H1 (cell line): ENCODE results near the gene BCL2L13.

Experiments
- EP300 ChIP-seq, 2 experiments: IDR thresholded peaks; 1 replicate in 1 of 2; 2 replicates in 1 of 2; pipeline ENCODE4 v1.6.1; 2011 to 2012; ENCODE audit warnings: low read depth in 2 of 2, low read length in 2 of 2, mild to moderate bottlenecking in 2 of 2, borderline replicate concordance in 1 of 2, inconsistent platforms in 1 of 2, moderate library complexity in 1 of 2
- EZH2 ChIP-seq: fragments of 200-600 bp; sonication (generic); IDR thresholded peaks from 2 replicates; pipeline ENCODE4 v1.7.1; 2012; ENCODE audit warnings: low read depth, mild to moderate bottlenecking, moderate library complexity, low read length, inconsistent platforms; ENCODE audit not compliant: severe bottlenecking
- JUN ChIP-seq: IDR thresholded peaks from 2 replicates; pipeline ENCODE4 v1.6.1; 2011; ENCODE audit warnings: low read depth, mild to moderate bottlenecking, improper control_type of control experiment, low read length
- TF ChIP-seq, protein P1 (sequence below), 3 experiments: IDR thresholded peaks; 1 replicate in 2 of 3; 2 replicates in 1 of 3; pipeline versions ENCODE4 v1.5.1 to v1.6.1; 2011; ENCODE audit warnings: low read length in 3 of 3, mild to moderate bottlenecking in 3 of 3, inconsistent platforms in 2 of 3, low read depth in 1 of 3, moderate library complexity in 1 of 3; ENCODE audit not compliant: insufficient read depth in 1 of 3; ENCODE audit errors: control extremely low read depth in 1 of 3

DNA sequence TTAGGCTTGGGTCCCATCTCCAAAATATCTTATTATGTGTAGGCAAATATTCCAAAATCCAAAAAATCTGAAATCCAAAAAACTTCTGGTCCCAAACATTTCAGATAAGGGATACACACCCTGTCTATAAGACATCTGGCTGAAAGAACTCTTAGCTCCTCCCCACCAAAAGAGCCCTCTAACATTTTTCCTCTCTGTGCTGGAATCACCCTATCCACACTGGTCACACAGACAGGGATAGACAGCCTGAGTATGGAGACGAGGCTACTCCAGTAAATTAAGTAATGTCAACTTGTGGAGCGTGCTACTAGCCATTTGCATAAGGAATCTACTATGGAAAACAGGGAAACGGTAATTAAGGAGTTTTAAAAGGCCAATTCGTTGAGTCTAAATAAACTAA lies 34.9 kb upstream of the BCL2L13 start:
- TF ChIP-seq, protein P1, sequence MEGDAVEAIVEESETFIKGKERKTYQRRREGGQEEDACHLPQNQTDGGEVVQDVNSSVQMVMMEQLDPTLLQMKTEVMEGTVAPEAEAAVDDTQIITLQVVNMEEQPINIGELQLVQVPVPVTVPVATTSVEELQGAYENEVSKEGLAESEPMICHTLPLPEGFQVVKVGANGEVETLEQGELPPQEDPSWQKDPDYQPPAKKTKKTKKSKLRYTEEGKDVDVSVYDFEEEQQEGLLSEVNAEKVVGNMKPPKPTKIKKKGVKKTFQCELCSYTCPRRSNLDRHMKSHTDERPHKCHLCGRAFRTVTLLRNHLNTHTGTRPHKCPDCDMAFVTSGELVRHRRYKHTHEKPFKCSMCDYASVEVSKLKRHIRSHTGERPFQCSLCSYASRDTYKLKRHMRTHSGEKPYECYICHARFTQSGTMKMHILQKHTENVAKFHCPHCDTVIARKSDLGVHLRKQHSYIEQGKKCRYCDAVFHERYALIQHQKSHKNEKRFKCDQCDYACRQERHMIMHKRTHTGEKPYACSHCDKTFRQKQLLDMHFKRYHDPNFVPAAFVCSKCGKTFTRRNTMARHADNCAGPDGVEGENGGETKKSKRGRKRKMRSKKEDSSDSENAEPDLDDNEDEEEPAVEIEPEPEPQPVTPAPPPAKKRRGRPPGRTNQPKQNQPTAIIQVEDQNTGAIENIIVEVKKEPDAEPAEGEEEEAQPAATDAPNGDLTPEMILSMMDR (IDR thresholded peaks at IDR 0.05; ENCODE audit: control extremely low read depth in 1 of 3, insufficient read depth in 1 of 3, low read depth in 1 of 3, low read length in 3 of 3) = no peak
- TF ChIP-seq EP300 (IDR thresholded peaks at IDR 0.05; ENCODE audit: borderline replicate concordance in 1 of 2, low read depth in 2 of 2, low read length in 2 of 2) (no peak), EZH2 (no peak), JUN (no peak)
